Measurements from ENCODE around the gene PANK3.
"Not testable (repeated sequence)": the region's sequence is repeated elsewhere in the genome, so short reads cannot be mapped to it uniquely, and the experiment has no call there.

Gene PANK3

GRCh38 chr5:168578538-168579487 lies at the start of gene PANK3:
PANK3 (minus strand) TSS chr5:168579368; CDS start chr5:168579283, 85 bp downstream.
- no peak for FAIRE-seq

GRCh38 chr5:168624850-168625364 lies 45.7 kb upstream of the PANK3 start:
- FAIRE-seq = no peak

GRCh38 chr5:168620807-168621206 lies 41.6 kb upstream of the PANK3 start:
- FAIRE-seq = no peak

- FAIRE-seq = no peak
Observed at GRCh38 chr5:168614661-168615060, 35.5 kb upstream of the PANK3 start.

GRCh38 chr5:168613996-168614395 lies 34.8 kb upstream of the PANK3 start:
- FAIRE-seq = no peak

GRCh38 chr5:168613396-168613795 lies 34.2 kb upstream of the PANK3 start:
- FAIRE-seq = no peak

- no peak for FAIRE-seq
Observed at GRCh38 chr5:168612996-168613395, 33.8 kb upstream of the PANK3 start.

- no peak for FAIRE-seq
Observed at GRCh38 chr5:168612123-168612522, 33.0 kb upstream of the PANK3 start.

GRCh38 chr5:168611165-168611564 lies 32.0 kb upstream of the PANK3 start:
- FAIRE-seq = no peak

- FAIRE-seq = no peak
Observed at GRCh38 chr5:168609806-168610482, 30.8 kb upstream of the PANK3 start.

- no peak for FAIRE-seq
Observed at GRCh38 chr5:168608821-168609220, 29.7 kb upstream of the PANK3 start.

- no peak for FAIRE-seq
Observed at GRCh38 chr5:168608386-168608785, 29.2 kb upstream of the PANK3 start.

- no peak for FAIRE-seq
Observed at GRCh38 chr5:168607946-168608345, 28.8 kb upstream of the PANK3 start.

GRCh38 chr5:168606562-168606961 lies 27.4 kb upstream of the PANK3 start:
- FAIRE-seq = no peak

- FAIRE-seq = no peak
Observed at GRCh38 chr5:168604436-168604835, 25.3 kb upstream of the PANK3 start.

GRCh38 chr5:168603746-168604145 lies 24.6 kb upstream of the PANK3 start:
- no peak for FAIRE-seq

GRCh38 chr5:168602517-168602916 lies 23.3 kb upstream of the PANK3 start:
- no peak for FAIRE-seq

GRCh38 chr5:168601972-168602371 lies 22.8 kb upstream of the PANK3 start:
- no peak for FAIRE-seq

- FAIRE-seq = no peak
Observed at GRCh38 chr5:168600409-168600808, 21.2 kb upstream of the PANK3 start.

- FAIRE-seq = no peak
Observed at GRCh38 chr5:168599826-168600225, 20.7 kb upstream of the PANK3 start.

- no peak for FAIRE-seq
Observed at GRCh38 chr5:168598639-168599038, 19.5 kb upstream of the PANK3 start.

GRCh38 chr5:168596927-168597326 lies 17.8 kb upstream of the PANK3 start:
- no peak for FAIRE-seq

GRCh38 chr5:168596122-168596521 lies 17.0 kb upstream of the PANK3 start:
- FAIRE-seq = not testable (repeated sequence)

GRCh38 chr5:168592014-168592368 lies 12.8 kb upstream of the PANK3 start:
- no peak for FAIRE-seq
